ENCODE results near the gene SDK2.
A peak's percentile ranks its signal among the peaks of the same experiment; 100 is the strongest.

SDK2 gene

GRCh38 chr17:73384926-73385325, 259.3 kb downstream of the SDK2 start:
- no peak for DNase-seq

GRCh38 chr17:73380439-73381106, 263.7 kb downstream of the SDK2 start:
- DNase-seq: no peak

- no peak for DNase-seq
These were observed 264.4 kb downstream of the SDK2 start for GRCh38 chr17:73379826-73380225.

- no peak for DNase-seq
These were observed 265.2 kb downstream of the SDK2 start for GRCh38 chr17:73378974-73379470.

- no peak for DNase-seq
These were observed 267.6 kb downstream of the SDK2 start for GRCh38 chr17:73376636-73377035.

GRCh38 chr17:73376152-73376551, 268.1 kb downstream of the SDK2 start:
- no peak for DNase-seq

GRCh38 chr17:73371836-73372235, 272.4 kb downstream of the SDK2 start:
- peak; percentile 13 for DNase-seq

GRCh38 chr17:73371285-73371684, 273.0 kb downstream of the SDK2 start:
- peak; percentile 9 for DNase-seq

GRCh38 chr17:73369817-73370490, 274.3 kb downstream of the SDK2 start:
- DNase-seq: peak; percentile 82

- DNase-seq: no peak
These were observed 275.1 kb downstream of the SDK2 start for GRCh38 chr17:73369111-73369521.

- no peak for DNase-seq
These were observed 276.1 kb downstream of the SDK2 start for GRCh38 chr17:73368085-73368631.

GRCh38 chr17:73365906-73366623, 278.2 kb downstream of the SDK2 start:
- DNase-seq: no peak

- DNase-seq: no peak
These were observed 278.9 kb downstream of the SDK2 start for GRCh38 chr17:73365301-73365874.

- no peak for DNase-seq
These were observed 280.1 kb downstream of the SDK2 start for GRCh38 chr17:73364155-73364522.

GRCh38 chr17:73363442-73364154, 280.6 kb downstream of the SDK2 start:
- DNase-seq: no peak

GRCh38 chr17:73362697-73363096, 281.5 kb downstream of the SDK2 start:
- DNase-seq: no peak

- no peak for DNase-seq
These were observed 283.1 kb downstream of the SDK2 start for GRCh38 chr17:73360961-73361761.

- DNase-seq: peak; percentile 7
These were observed 284.2 kb downstream of the SDK2 start for GRCh38 chr17:73359987-73360410.

GRCh38 chr17:73359352-73359751, 284.9 kb downstream of the SDK2 start:
- DNase-seq: no peak

GRCh38 chr17:73358668-73359067, 285.6 kb downstream of the SDK2 start:
- no peak for DNase-seq

GRCh38 chr17:73357981-73358380, 286.3 kb downstream of the SDK2 start:
- DNase-seq: no peak

GRCh38 chr17:73357318-73357717, 286.9 kb downstream of the SDK2 start:
- no peak for DNase-seq

All from suppressor macrophage treated with lipopolysaccharide for 4 hours (primary cell).